ENCODE results near the gene RTN4RL1. TPM values are rescaled to one million over a fixed set of nuclear protein-coding genes. Genes with fewer than 3 reads are reported as not detected.

Gene RTN4RL1
- total RNA-seq, 1 experiment from 2014 or later, result 7.0 TPM

Other genes with a start within 250 kb of the RTN4RL1 start
- gene SMYD4, start 195.4 kb downstream of the RTN4RL1 start, total RNA-seq (2014; rRNA removed; shearing (Covaris generic)), result 14.0 and 20.6 TPM in 2 replicates
- gene RPA1, start 195.3 kb downstream of the RTN4RL1 start, total RNA-seq (2014; rRNA removed; shearing (Covaris generic)), result 24.6 and 31.2 TPM in 2 replicates
- 37.0 and 53.6 TPM in 2 replicates for gene DPH1, start 4.8 kb upstream of the RTN4RL1 start, total RNA-seq (2014; rRNA removed; shearing (Covaris generic))
- 23.1 and 25.1 TPM in 2 replicates for gene OVCA2, start 16.7 kb upstream of the RTN4RL1 start, total RNA-seq (2014; rRNA removed; shearing (Covaris generic))
- 0.03 and 0.63 TPM in 2 replicates for gene HIC1, start 29.8 kb upstream of the RTN4RL1 start, total RNA-seq (2014; rRNA removed; shearing (Covaris generic))